Measurements from ENCODE around the gene CDK10.

CDK10 gene

DNA sequence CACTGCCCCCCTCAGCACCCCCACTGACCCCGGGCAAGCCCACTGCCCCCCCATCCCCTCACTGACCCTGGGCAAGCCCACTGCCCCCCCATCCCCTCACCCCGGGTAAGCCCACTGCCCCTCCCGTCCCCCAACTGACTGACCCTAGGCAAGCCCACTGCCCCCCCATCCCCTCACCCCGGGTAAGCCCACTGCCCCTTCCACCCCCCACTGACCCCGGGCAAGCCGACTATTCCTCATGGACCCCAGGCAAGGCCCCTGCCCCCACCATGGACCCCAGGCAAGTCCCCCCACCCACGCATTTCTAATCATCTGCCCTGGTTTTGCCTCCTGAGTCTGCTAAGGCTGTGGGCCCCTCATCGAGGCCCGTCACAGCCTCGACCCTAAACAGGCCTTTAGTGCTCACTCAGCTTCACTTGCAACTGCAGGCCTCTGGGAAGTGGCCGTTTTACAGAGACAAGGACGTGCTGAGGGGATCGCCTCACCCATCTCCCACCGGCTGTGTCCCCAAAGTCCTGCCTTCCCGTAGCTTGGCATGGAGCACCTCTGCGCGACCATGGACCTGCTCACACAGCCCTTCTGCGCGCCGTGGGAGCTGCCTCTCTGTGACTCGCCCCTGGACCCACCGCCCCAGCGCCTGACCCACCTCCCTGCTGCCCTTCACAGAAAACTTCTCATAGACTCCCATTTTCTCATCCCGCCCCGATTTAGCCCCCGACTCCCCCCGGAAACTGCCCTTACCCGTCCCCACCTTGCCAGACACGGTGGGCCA, 30.6 kb downstream of the CDK10 start:
- no peak for DNase-seq

DNA sequence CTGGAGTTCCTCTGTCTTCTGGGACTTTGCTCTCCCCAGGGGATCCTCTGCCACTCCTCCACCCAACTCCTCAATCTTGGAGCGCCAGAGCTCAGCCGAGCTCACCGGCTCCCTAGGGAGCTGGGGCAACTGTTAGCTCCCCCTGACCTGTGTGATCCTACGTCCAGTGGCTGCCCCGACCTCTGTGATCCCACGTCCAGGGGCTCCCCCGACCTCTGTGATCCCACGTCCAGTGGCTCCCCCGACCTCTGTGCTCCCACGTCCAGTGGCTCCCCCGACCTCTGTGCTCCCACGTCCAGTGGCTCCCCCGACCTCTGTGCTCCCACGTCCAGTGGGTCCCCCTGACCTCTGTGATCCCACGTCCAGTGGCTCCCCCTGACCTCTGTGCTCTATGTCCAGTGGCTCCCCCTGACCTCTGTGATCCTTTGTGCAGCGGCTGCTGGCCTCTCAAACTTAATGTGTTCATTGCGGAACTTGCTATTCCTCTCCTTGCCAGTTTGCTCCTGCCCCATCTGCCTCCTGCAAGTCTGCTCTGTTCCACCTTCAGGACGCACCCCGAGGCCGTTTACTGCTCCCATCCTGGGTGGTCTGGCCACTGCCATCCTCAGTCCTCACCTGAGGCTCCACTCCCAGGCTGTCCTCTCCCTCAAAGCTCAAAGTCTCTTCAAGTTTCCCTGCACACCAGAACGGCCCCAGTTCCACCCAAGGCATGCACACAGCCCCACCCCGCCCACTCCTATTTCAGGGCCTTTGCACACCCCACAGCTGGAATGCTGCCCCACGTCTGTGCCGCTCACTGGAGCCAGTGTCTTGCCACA, 31.4 kb downstream of the CDK10 start:
- DNase-seq, result no peak

DNA sequence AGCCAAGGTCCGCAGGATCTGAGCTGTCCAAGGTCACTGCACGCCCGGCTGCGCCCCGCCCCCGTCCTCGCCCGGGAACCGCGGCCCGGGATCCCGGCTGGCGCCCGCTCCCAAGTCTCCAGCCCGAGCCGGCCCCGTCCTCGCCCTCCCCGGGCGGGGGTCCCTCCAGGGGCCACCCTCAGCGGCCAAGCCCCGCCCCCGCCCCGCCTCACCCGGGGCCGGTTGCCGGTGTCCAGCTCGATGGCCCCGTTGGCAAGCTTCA, 34.0 kb downstream of the CDK10 start:
- no peak for DNase-seq

DNA sequence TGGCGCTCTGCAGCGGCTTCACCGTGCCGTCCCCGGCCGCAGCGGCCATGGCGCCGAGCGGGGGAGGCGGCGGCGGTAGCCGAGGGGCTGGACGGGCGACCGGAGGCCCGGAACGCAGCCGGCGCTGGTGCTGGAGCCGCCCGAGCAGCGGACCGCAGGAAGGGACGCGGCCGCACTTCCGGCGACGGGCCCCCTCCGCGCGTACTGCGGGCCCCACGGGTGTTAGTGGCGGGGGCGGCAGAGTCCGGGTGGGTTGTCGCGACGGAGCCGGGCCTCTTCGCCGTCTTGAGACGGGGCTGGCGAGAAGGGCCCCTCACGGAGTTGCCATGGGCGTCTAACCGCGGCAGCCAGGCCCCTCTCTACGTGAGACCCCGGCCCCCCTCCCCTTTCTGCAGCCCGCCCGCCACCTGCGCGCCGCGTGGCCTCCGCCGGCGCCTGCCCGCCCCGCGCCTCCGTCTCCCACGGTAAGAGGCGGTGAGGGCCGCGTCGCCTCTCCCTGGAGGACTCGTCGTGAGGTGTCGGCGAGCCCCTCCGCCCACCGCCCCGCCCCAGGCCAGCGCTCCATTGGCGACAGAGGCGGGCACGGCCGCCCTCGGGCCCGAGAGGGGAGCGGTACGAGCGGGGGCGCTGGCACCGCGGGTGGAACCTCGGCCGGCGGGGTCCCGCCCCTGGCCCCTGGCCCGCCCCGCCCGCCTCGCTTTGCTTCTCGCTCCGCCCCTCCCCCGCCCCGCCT, 34.5 kb downstream of the CDK10 start, which contains the start of the genes VPS9D1 and ZNF276:
VPS9D1 (minus strand) TSS at position 86 of the 733 bp plus-strand sequence; CDS start at position 49, 37 bp downstream.
ZNF276 (plus strand) TSS at position 725 of the 733 bp plus-strand sequence. CDS start 104 bp downstream, outside the sequence.
- DNase-seq, result peak; percentile 84

DNA sequence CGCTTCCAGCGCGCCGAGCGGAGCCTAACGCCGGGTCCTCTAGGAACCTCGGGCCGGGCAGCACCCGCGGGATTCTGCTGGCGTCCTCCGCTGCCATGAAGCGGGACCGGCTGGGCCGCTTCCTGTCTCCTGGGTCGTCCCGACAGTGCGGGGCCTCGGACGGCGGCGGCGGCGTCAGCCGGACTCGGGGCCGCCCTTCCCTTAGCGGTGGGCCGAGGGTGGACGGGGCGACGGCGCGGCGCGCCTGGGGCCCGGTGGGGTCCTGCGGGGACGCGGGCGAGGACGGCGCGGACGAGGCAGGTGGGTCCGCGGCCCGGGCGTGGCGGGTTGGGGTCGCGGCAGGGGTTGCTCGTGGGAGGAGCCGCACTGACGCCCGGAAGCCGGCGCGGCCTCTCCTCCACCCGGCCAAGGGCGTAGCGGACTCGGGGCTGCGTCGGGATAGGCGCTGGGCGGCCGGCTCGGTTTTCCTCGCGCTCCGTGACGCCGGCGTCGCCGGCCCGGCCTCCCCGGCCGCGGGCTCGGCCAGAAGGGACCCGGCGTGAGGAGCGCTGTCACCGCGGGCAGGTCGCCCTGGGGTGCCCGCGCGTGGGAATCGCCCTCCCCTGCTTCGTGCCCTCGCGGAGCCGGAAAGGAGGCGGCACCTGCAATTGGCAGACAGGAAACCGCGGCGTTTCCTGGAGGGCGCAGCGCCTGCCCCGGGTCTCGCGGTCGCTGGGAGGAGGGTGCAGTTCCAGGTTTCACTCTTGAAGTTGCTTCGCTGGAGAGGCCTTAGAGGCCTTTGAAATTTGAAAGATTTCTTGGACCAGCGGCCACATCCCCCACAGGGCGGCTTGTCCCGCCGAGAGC, 35.3 kb downstream of the CDK10 start:
- DNase-seq, result no peak

DNA sequence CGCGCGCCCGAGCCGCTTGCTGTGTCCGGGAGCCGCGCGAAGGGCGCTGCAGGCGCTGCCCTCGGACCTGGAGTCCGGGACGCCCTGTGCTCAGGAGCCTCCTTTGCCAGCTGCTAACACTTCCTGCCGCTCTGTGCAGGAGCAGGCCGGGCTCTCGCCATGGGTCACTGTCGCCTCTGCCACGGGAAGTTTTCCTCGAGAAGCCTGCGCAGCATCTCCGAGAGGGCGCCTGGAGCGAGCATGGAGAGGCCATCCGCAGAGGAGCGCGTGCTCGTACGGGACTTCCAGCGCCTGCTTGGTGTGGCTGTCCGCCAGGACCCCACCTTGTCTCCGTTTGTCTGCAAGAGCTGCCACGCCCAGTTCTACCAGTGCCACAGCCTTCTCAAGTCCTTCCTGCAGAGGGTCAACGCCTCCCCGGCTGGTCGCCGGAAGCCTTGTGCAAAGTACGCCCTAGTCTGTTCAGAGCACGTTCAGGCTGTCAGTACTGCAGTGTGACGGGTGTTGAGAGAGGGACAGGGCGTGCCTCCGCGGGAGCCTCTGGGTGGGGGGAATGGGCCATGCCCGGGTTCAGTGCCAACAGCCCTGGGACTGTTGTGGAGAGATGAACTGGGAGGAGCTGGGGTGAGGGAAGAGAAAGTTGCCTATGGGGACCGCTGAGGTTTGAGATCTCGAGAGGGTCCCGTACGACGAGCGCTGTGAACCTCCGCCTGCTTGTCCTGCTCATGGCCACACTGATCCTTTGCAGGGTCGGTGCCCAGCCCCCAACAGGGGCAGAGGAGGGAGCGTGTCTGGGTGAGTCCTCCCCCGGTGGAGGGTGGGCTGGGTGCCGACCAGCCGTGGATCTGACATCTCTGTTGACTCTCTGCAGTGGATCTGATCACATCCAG, 36.1 kb downstream of the CDK10 start:
- no peak for DNase-seq

DNA sequence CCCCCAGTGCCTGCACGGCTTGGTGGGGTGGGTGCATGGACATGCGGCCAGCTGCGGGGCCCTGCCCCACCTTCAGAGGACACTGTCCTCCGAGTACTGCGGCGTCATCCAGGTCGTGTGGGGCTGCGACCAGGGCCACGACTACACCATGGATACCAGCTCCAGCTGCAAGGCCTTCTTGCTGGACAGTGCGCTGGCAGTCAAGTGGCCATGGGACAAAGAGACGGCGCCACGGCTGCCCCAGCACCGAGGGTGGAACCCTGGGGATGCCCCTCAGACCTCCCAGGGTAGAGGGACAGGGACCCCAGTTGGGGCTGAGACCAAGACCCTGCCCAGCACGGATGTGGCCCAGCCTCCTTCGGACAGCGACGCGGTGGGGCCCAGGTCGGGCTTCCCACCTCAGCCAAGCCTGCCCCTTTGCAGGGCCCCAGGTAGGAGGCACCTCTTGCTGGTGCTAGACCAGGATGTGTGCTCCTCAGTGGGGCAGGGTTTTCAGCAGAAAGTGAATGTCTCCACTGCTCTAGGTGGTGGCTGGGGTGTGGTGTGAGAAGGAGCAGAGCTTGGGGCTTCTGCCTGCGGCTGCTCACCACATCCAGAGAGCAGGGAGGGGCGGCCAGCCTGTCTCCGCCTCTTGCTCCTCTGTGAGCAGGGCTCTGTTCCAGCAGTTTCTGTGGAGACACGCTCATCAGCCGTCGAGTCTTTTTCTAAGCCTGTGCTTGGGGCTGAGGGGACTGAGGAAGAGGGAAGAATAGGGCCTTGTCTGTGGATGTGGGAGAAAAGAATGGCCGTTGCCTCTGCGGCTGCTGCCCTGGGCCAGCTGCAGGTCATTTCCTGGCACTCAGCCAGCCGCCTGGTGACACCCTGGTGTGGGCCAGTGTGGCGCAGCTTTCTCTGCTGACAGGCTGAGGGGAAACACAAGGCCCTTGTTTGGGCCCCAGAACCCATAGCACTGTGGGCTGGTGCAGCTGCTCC, 37.1 kb downstream of the CDK10 start:
- no peak for DNase-seq

DNA sequence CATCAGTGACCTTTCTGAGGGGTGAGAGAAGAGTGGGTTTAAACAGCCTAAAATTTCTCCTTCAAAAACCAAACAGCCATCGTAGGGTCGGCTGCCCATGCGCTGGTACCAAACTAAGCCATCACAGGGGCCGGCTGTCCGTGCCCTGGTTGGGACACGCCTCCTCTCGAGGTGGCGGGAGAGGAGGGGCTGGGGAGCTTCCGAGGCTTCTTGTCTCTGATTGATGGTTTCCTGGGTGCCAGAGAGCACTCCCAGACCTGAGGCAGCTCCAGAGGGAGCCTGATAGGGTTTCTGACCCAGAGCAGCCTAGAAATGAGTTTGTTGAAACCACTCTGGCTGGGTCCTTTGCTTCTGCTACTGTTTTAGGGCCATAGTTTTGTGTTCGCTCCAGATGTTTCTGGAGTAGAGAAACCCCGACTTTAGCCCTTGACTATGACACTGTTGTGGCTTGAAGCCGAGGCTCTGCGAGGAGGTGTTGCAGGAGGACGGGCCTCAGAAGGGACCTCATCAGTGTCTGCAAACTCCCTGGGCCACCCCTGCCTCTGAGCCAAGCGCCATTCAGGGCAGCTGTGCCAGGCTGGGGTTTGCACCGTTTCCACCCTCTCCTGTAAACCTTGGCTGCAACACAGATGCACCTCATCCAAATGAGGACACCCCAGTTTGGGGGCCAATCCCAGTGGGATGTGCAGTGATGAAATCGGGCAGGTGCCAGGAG, 41.1 kb downstream of the CDK10 start:
- no peak for DNase-seq

DNA sequence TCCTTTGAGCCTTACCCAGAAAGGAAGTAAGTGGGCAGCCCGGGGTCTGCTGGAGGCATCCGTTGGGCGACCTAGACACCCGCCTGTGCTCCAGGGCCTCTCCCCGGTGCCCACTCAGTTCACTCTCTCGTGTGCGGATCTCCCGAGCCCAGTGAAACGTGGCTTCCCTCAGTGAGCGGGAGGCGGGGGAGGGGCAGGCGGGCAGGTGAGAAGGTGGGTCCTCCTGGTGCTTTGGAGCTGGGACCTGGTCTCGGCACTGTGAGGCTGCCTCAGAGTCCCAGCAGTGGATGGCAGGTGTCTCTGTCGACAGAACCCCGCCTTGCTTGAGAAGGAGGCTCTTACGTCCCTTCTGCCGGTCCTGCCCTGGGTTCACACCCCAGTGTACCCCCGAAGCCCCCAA, 42.8 kb downstream of the CDK10 start:
- no peak for DNase-seq

DNA sequence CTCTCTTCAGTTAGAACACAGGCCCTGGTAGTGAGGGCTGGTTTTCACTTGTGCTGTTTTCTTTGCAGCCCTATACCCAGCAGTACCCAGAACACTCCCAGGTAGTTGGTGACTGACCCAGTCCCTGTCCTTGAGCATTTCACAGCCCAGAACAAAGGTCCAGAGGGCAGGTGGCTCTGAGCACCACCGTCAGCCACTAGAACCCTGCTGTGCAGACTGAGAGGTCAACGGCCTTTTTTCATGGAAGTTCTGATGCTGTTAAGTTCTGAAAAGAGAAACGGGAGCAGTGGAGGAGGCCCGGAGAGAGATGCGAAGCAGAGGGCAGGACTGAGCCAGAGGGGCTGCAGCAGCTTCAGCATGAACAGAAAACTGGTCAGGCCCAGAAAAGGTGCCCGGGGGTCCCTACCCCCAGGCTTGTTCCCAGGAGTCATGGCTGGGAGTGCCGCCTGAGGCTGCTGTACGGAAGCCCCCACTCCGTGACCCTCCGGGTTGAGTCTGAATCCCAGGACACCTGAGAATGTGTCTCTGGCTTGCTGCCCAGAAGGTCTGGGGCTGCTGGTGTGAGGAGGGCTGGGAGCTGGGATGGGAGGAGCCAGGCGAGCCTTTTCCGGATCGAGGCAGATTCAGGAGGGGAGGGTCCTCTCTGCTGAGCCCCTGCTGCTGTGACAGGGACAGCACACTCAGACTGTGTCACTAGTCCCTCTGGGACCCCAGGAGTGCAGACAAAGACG, 43.5 kb downstream of the CDK10 start:
- DNase-seq, result no peak

DNA sequence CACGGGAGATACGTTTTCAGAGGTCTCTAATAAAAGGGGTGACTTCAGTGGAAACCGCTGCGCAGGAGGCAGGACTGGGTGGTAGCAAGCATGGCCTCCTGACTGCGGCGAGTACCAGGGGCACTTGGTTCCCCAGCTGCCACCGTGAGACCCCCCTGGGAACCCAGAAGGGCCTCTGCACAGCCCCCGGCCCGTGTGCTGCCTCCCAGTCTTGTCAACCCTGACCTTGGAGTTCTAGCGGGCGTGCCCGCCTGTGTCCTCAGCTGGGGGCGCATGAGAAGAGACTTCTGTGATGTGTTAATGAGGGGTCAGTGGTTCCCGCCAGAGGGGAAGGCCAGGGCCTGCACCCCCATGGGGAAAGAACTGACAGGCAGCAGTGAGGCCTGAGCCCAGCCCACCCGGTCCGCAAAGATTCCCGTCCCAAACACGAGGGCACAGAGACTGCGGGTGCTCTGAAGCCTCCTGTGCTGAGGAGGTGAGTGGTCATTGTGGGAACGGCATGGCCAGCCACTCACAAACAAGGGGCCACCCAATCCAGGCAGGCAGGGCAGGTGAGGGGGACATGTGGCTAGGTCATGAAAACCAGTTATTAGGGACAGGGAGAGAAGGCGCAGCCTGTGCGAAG, 44.2 kb downstream of the CDK10 start:
- no peak for DNase-seq

DNA sequence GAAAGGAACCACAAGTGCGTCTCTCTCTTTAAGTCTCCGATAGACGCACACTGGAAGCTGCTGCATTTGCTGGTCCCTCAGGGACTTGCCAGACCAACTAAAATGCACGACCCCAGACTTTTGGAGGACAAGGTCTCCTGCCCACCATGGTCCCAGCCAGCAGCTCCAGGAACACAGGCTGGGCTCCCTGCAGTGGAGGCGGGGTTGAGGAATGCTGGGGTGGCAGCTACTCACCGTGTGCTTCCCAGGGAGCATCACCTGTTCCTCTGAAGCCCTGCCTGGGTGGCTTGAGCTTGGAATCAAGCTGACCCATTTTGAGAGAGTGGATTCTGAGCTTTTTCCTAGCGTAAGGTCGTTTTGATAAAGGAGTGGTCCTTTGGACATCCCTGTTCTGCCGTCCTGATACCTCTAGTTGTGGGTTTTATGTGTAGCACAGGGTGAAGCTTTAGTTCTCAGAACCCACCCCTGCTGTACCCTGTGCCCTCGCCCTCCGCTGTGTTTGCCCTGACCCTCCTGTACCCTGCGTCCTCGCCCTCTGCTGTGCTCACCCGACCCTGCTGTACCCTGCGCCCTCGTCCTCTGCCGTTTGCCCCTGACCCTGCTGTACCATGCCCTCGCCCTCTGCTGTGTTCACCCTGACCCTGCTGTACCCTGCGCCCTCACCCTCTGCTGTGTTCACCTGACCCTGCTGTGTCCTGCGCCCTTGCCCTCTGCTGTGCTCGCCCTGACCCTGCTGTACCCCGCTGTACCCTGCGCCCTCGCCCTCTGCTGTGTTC, 45.8 kb downstream of the CDK10 start:
- no peak for DNase-seq

DNA sequence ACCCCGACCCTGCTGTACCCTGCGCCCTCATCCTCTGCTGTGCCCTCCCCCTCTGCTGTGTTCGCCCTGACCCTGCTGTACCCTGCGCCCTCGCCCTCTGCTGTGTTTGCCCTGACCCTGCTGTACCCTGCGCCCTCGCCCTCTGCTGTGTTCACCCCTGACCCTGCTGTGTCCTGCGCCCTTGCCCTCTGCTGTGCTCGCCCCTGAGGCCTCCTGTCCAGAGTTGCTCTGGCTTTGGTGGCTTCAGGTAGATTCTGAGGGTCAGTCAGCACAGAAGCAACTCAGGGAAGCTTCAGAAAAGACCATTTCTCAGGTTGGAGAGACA, 46.4 kb downstream of the CDK10 start:
- no peak for DNase-seq

DNA sequence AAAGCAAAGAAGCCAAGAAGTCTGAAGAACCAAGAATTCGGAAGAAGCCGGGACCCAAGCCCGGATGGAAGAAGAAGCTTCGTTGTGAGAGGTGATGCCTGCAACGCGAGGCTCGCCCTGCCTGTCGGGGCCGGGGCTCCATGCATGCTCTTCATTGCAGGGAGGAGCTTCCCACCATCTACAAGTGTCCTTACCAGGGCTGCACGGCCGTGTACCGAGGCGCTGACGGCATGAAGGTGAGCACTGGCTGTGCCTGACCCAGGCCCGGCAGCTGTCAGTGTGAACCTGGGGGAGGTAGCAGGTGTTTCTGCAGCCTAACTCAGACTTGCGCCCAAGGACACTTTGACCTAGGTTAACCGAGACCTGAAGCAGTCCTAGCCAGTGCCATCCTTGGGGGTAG, 46.8 kb downstream of the CDK10 start:
- DNase-seq, result no peak

DNA sequence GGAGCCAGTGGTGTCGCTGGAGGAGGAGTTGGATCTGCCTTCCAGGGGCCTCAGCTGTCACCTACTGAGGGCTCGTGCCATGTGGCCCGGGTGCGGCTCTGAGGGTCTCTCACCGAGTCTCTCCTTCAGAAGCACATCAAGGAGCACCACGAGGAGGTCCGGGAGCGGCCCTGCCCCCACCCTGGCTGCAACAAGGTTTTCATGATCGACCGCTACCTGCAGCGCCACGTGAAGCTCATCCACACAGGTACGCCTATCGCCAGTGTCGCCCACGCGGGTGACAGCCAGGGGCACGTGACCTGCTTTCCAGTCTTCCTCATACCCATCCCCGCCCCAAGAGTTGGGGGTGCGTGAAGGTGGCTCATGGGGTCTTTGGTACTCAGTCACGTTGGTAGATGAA, 47.3 kb downstream of the CDK10 start:
- DNase-seq, result no peak

DNA sequence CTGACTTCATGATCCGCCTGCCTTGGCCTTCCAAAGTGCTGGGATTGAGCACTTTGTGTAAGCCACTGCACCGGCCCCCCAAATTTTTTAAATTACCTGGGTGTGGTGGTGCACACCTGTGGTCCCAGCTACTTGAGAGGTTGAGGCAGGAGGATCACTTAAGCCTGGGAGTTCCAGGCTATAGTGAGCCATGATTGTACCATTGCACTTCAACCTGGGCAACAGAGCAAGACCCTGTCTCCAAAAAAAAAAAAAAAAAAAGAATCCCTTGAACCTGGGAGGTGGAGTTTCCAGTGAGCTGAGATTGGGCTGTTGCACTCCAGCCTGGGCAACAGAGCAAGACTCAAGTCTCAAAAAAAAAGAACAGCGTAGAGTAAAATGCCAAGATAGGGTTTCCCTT, 50.1 kb downstream of the CDK10 start:
- DNase-seq, result no peak

DNA sequence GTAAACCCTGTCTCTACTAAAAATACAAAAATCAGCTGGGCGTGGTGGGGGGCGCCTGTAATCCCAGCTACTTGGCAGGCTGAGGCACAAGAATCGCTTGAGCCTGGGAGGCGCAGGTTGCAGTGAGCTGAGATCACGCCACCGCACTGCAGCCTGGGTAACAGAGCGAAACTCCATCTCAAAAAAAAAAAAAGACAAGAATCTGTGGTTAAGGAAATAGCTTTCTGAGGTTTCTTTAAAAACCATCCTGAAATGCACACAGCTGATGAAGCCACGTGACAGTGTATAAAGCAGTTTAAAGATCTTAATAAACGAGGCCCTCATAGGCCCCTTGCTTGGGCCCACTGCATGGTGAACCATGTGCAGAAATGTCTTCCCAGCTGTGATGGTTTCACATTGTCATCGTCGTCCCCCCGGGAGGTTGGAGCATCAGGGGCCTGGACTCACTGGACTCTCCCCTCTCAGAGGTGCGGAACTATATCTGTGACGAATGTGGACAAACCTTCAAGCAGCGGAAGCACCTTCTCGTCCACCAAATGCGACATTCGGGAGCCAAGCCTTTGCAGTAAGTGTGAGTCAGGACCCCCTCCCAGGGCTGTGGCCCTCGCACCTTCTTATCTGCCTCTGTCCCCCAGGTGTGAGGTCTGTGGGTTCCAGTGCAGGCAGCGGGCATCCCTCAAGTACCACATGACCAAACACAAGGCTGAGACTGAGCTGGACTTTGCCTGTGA, 51.0 kb downstream of the CDK10 start:
- DNase-seq, result no peak

All from NCI-H2171 (cell line).